Measurements from ENCODE around the gene PLEKHA4. TPM values are rescaled to one million over a fixed set of nuclear protein-coding genes. Genes with fewer than 3 reads are reported as not detected.
"Not testable (repeated sequence)": the region's sequence is repeated elsewhere in the genome, so short reads cannot be mapped to it uniquely, and the experiment has no call there.

Gene PLEKHA4
- polyA plus RNA-seq, 6 donors from 2014 or later = 4.4 to 15.3 (median 8.7) TPM

DNA sequence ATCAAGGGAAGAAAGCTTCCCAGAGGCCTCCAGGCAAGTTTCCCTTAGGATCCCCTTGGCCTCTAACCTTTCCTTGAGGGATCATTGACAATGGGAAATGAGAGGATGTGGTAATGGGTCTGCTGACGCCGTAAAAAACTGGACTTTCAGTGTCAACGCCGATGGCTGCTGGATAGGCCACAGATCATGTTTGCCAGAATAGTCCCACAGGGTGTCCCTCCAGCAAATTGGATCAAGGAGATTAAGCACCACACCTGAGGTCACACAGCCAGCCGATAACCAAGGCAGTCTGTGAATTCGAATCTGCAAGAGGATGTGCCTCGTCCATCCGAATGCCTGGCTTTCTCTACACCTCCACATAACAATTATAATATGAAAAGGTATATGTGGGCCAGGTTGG lies 75.1 kb downstream of the PLEKHA4 start:
- Mint-ChIP-seq H3K27ac (peak overlapping the region in 1 of 6 donors; percentile 79), H3K9me3 (no peaks in the 10 kb centered on the region)

DNA sequence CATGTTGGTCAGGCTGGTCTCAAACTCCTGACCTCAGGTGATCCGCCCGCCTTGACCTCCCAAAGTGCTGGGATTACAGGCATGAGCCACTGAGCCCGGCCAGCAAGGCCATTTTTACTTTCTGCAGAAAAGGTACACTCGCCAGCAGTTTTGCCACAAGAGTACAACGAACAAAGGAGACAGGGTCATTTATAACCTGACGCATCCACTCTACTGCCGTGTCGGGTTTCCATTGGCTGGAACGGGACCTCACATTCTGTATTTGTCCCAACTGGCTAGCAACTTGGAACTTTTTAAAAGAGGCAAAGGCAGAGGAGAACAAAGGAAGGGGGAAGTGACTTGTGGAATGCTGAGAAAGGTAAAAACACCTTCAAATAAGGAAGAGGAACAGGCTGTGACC lies 81.1 kb downstream of the PLEKHA4 start:
- peak overlapping the region in 3 of 6 donors; percentile 20 to 63 (median 33) for H3K27ac Mint-ChIP-seq
- H3K4me1 Mint-ChIP-seq; H3K36me3 Mint-ChIP-seq; H3K4me3 Mint-ChIP-seq; DNase-seq; H3K27me3 Mint-ChIP-seq; H3K9me3 Mint-ChIP-seq; ATAC-seq (ENCODE audit: low read depth in 2 of 2): not testable (repeated sequence)

More for the DNA sequence above, 75.1 kb downstream of the PLEKHA4 start:
- no peaks in the 10 kb centered on the region for H3K27me3 Mint-ChIP-seq
- DNase-seq = no peak
- no peak for ATAC-seq (ENCODE audit: low read depth in 2 of 2)
- peaks cover 8 to 15% (median 14%) of the 10 kb centered on the region in 3 donors for H3K4me1 Mint-ChIP-seq
- H3K36me3 Mint-ChIP-seq = no peaks in the 10 kb centered on the region
- H3K4me3 Mint-ChIP-seq = peak overlapping the region in 1 of 8 donors; percentile 41

Other genes starting within 250 kb of the PLEKHA4 start
- 1,000 to 10,000 TPM; 1,850 to 2,706 (median 2,170) TPM for gene RPL18, start 249.4 kb downstream of the PLEKHA4 start, polyA plus RNA-seq (ENCODE audit: low read depth in 6 of 6)
- gene SPHK2, start 249.1 kb downstream of the PLEKHA4 start, polyA plus RNA-seq (ENCODE audit: low read depth in 6 of 6) = 10 to 100 TPM in 4 of 6 donors, 1 to 10 TPM in 2; 5.6 to 16.5 (median 10.8) TPM
- gene DBP, start 231.2 kb downstream of the PLEKHA4 start, polyA plus RNA-seq (ENCODE audit: low read depth in 6 of 6) = 10 to 100 TPM; 27.6 to 73.8 (median 46.4) TPM
- gene CA11, start 222.4 kb downstream of the PLEKHA4 start, polyA plus RNA-seq (ENCODE audit: low read depth in 6 of 6) = 10 to 100 TPM in 3 of 6 donors, 1 to 10 TPM in 3; 2.8 to 15.2 (median 10.6) TPM
- gene NTN5, start 195.6 kb downstream of the PLEKHA4 start, polyA plus RNA-seq (ENCODE audit: low read depth in 6 of 6) = not detected
- gene FUT2, start 172.6 kb downstream of the PLEKHA4 start, polyA plus RNA-seq (ENCODE audit: low read depth in 6 of 6) = under 1 TPM in 3 of 6 donors, not detected in 3; 0.11 to 0.26 (median 0.17) TPM
- gene MAMSTR, start 148.9 kb downstream of the PLEKHA4 start, polyA plus RNA-seq (ENCODE audit: low read depth in 6 of 6) = under 1 TPM in 5 of 6 donors, not detected in 1; 0.21 to 0.70 (median 0.31) TPM
- under 1 TPM in 1 of 6 donors, not detected in 5; 0.48 TPM for gene RASIP1, start 128.0 kb downstream of the PLEKHA4 start, polyA plus RNA-seq (ENCODE audit: low read depth in 6 of 6)
- gene IZUMO1, start 121.7 kb downstream of the PLEKHA4 start, polyA plus RNA-seq (ENCODE audit: low read depth in 6 of 6) = not detected
- not detected for gene FUT1, start 116.0 kb downstream of the PLEKHA4 start, polyA plus RNA-seq (ENCODE audit: low read depth in 6 of 6)
- gene FGF21, start 113.1 kb downstream of the PLEKHA4 start, polyA plus RNA-seq (ENCODE audit: low read depth in 6 of 6) = not detected
- 10 to 100 TPM; 16.3 to 29.5 (median 22.2) TPM for gene BCAT2, start 57.6 kb downstream of the PLEKHA4 start, polyA plus RNA-seq (ENCODE audit: low read depth in 6 of 6)
- gene HSD17B14, start 32.1 kb downstream of the PLEKHA4 start, polyA plus RNA-seq (ENCODE audit: low read depth in 6 of 6) = 1 to 10 TPM in 4 of 6 donors, under 1 TPM in 1, not detected in 1; 1.00 to 3.3 (median 1.4) TPM
- 100 to 1,000 TPM in 5 of 6 donors, 10 to 100 TPM in 1; 98.9 to 436 (median 172) TPM for gene PPP1R15A, start 3.8 kb upstream of the PLEKHA4 start, polyA plus RNA-seq (ENCODE audit: low read depth in 6 of 6)
- not detected for gene TULP2, start 30.1 kb upstream of the PLEKHA4 start, polyA plus RNA-seq (ENCODE audit: low read depth in 6 of 6)
- 10 to 100 TPM; 48.8 to 90.6 (median 54.6) TPM for gene NUCB1, start 31.7 kb upstream of the PLEKHA4 start, polyA plus RNA-seq (ENCODE audit: low read depth in 6 of 6)
- gene DHDH, start 65.1 kb upstream of the PLEKHA4 start, polyA plus RNA-seq (ENCODE audit: low read depth in 6 of 6) = under 1 TPM in 1 of 6 donors, not detected in 5; 0.32 TPM
- gene BAX, start 86.3 kb upstream of the PLEKHA4 start, polyA plus RNA-seq (ENCODE audit: low read depth in 6 of 6) = 10 to 100 TPM; 56.0 to 88.2 (median 68.3) TPM
- gene FTL, start 96.7 kb upstream of the PLEKHA4 start, polyA plus RNA-seq (ENCODE audit: low read depth in 6 of 6) = 1,000 to 10,000 TPM; 5,752 to 7,301 (median 6,284) TPM
- gene GYS1, start 124.7 kb upstream of the PLEKHA4 start, polyA plus RNA-seq (ENCODE audit: low read depth in 6 of 6) = 10 to 100 TPM; 16.0 to 24.1 (median 20.5) TPM
- 10 to 100 TPM; 39.7 to 63.2 (median 50.0) TPM for gene RUVBL2, start 125.3 kb upstream of the PLEKHA4 start, polyA plus RNA-seq (ENCODE audit: low read depth in 6 of 6)
- not detected for gene LHB, start 148.5 kb upstream of the PLEKHA4 start, polyA plus RNA-seq (ENCODE audit: low read depth in 6 of 6)
- not detected for gene CGB3, start 155.7 kb upstream of the PLEKHA4 start, polyA plus RNA-seq (ENCODE audit: low read depth in 6 of 6)
- gene CGB2, start 163.3 kb upstream of the PLEKHA4 start, polyA plus RNA-seq (ENCODE audit: low read depth in 6 of 6) = not detected
- gene CGB1, start 168.3 kb upstream of the PLEKHA4 start, polyA plus RNA-seq (ENCODE audit: low read depth in 6 of 6) = not detected
- not detected for gene CGB5, start 175.2 kb upstream of the PLEKHA4 start, polyA plus RNA-seq (ENCODE audit: low read depth in 6 of 6)
- not detected for gene CGB8, start 180.5 kb upstream of the PLEKHA4 start, polyA plus RNA-seq (ENCODE audit: low read depth in 6 of 6)
- gene CGB7, start 189.1 kb upstream of the PLEKHA4 start, polyA plus RNA-seq (ENCODE audit: low read depth in 6 of 6) = not detected
- gene NTF4, start 196.2 kb upstream of the PLEKHA4 start, polyA plus RNA-seq (ENCODE audit: low read depth in 6 of 6) = not detected
- gene KCNA7, start 204.1 kb upstream of the PLEKHA4 start, polyA plus RNA-seq (ENCODE audit: low read depth in 6 of 6) = not detected
- gene SNRNP70, start 216.8 kb upstream of the PLEKHA4 start, polyA plus RNA-seq (ENCODE audit: low read depth in 6 of 6) = 10 to 100 TPM; 29.8 to 63.5 (median 41.6) TPM
- gene LIN7B, start 245.8 kb upstream of the PLEKHA4 start, polyA plus RNA-seq (ENCODE audit: low read depth in 6 of 6) = 1 to 10 TPM in 5 of 6 donors, not detected in 1; 2.8 to 5.0 (median 3.5) TPM